ENCODE data around the gene LSS. TPM values are rescaled to one million over a fixed set of nuclear protein-coding genes. Genes with fewer than 3 reads are reported as not detected.

Gene LSS
- total RNA-seq, 1 donor from 2014 or later: 91.0 TPM

DNA sequence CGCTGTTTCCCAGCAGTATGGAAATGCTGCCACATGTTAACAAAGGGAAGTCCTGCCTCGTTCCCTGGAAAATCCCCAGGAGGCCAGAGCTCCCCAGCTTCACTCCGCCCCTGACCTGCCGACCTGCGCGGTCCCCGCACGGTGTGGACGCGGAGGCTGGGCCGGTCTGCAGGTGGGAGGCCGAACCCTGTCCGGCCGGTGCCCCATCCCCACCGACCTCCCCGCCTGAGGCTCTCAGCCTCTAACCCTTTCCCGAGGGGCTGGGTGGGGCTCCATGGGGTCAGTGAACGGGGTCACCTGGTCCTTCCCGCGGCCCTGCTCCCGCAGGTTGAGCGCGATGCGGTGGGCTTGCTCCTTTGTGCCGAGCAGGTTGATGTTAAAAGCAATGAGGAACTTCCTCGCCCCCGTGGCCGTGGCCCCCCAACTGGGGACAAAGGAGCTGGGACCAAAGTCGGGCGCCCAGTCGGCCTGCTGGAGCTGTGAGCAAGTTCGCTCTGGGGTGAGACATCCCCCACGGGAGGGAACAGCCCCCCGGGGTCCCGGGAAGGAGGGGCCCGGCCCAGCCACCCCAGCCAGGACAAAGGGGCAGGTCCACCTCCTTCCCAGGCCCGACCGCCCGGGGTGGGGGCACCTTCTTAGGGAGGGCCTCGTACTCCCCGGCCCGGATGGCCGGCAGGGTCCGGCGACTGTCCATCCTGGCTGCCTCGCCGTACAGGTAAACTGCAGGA, 77.1 kb downstream of the LSS start:
- H3K9me3 ChIP-seq: no peaks in the 10 kb centered on the region

DNA sequence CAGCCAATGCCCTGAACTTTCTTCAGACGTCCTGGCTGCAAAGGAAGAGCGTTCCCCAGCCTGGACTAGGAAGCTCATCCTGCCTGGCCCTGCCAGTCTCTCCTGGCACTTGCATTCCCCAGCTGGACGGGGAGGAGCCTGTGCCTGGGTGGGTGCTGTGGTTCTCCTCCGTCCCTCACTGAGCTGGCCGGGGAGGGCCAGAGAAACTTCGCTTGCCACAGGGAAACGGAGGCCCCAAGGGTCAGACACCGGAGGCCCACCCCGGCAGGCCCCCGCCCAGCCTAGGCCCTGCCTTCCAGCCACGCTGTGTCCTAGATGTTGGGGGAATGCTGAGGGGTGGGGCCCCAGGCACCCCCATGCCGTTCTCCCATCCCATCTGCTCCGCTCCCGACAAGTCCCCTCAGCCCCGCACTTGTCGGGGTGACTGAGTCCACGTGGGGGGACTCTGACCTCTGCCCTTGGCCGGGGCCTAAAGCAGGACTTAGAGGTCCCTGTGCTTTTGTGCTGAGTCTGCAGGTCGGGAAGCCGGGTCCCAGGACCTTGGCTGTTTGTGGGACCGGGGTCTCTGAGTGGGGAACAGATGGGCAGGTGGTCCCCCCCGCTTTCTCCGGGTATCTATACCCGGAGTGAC, 78.0 kb downstream of the LSS start:
- no peak for TF ChIP-seq CTCF (IDR thresholded peaks at IDR 0.05)
- Histone ChIP-seq H3K27me3 (ENCODE audit: low read depth) (no peaks in the 10 kb centered on the region), H3K36me3 (no peaks in the 10 kb centered on the region), H3K4me3 (no peak overlapping the region), H3K27ac (no peak overlapping the region), H3K9me3 (no peaks in the 10 kb centered on the region), H3K4me1 (peaks cover 11% of the 10 kb centered on the region)
- intact Hi-C loops (cut with DNase I): no loop called here
- ATAC-seq: no peak
- no peak for DNase-seq

More for the DNA sequence above, 77.1 kb downstream of the LSS start:
- no peak for ATAC-seq
- Histone ChIP-seq H3K27ac (no peak overlapping the region), H3K27me3 (ENCODE audit: low read depth) (no peaks in the 10 kb centered on the region), H3K4me1 (peaks cover 11% of the 10 kb centered on the region), H3K4me3 (no peak overlapping the region), H3K36me3 (no peaks in the 10 kb centered on the region)
- DNase-seq: peak; percentile 47
- TF ChIP-seq CTCF (IDR thresholded peaks at IDR 0.05): no peak
- intact Hi-C loops (cut with DNase I): no loop called here

DNA sequence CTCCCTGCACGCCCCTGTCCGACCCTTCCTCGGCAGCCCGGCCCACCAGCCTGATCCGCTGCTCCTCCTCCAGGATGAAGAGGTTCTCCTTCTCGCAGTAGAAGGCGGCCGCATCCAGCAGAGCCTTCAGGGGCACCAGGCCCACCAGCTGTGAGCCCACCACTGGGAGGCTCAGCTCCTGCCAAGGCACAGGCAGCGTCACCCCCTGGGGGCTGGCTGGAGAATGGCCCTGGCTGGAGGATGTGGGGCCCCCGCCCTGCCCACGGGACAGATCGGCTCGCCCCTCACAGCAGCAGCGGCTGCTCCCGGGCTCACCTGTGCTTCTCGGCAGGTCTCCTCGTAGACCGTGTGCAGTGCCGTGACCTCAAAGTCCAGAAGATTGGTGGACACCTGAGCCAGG, 78.5 kb downstream of the LSS start:
- ATAC-seq: no peak
- DNase-seq: peak; percentile 36
- H3K27me3 ChIP-seq (ENCODE audit: low read depth): no peaks in the 10 kb centered on the region
- H3K4me3 ChIP-seq: no peak overlapping the region
- intact Hi-C loops (cut with DNase I): no loop called here
- no peaks in the 10 kb centered on the region for H3K36me3 ChIP-seq
- no peak overlapping the region for H3K27ac ChIP-seq
- no peak for TF ChIP-seq CTCF (IDR thresholded peaks at IDR 0.05)
- H3K9me3 ChIP-seq: no peaks in the 10 kb centered on the region
- H3K4me1 ChIP-seq: peaks cover 11% of the 10 kb centered on the region

GRCh38 chr21:46149205-46149901, 79.2 kb downstream of the LSS start:
- H3K4me3 ChIP-seq: no peak overlapping the region
- H3K36me3 ChIP-seq: no peaks in the 10 kb centered on the region
- ATAC-seq (no peak), DNase-seq (no peak)
- intact Hi-C loops (cut with DNase I): no loop called here
- H3K27me3 ChIP-seq (ENCODE audit: low read depth): no peaks in the 10 kb centered on the region
- no peaks in the 10 kb centered on the region for H3K9me3 ChIP-seq
- no peak for TF ChIP-seq CTCF (IDR thresholded peaks at IDR 0.05)
- H3K27ac ChIP-seq: no peak overlapping the region
- H3K4me1 ChIP-seq: peaks cover 11% of the 10 kb centered on the region

DNA sequence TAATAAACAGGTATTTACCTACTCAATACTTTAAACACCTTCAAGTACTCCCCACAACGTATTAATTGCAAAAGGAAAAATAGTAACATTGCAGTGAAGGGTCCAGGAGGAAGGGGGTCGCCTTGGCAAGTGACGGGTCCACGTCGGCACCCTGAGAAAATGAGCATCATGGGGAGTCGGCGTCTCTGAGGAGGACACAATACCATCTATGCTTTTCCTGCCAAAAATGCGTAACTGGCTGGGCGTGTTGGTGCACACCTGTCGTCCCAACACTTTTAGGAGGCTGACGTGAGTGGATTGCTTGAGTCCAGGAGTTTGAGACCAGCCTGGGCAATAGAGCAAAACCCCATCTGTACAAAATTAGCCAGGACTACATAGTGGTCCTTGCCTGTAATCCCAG, 80.5 kb downstream of the LSS start:
- intact Hi-C loops (cut with DNase I): no loop called here
- no peak for DNase-seq

More for the DNA sequence above, 80.5 kb downstream of the LSS start:
- peaks cover 12% of the 10 kb centered on the region for H3K4me1 ChIP-seq
- no peak for TF ChIP-seq CTCF (IDR thresholded peaks at IDR 0.05)
- H3K27ac ChIP-seq: no peak overlapping the region
- H3K27me3 ChIP-seq (ENCODE audit: low read depth): no peaks in the 10 kb centered on the region
- H3K4me3 ChIP-seq: no peak overlapping the region
- ATAC-seq: no peak
- no peaks in the 10 kb centered on the region for H3K9me3 ChIP-seq
- H3K36me3 ChIP-seq: no peaks in the 10 kb centered on the region
